ENCODE measurements around the gene PHYH. TPM values are rescaled to one million over a fixed set of nuclear protein-coding genes. Genes with fewer than 3 reads are reported as not detected.

The PHYH gene
- total and polyA plus RNA-seq, 5 donors from 2014 or later, result 10.2 to 13.7 (median 12.0) TPM

DNA sequence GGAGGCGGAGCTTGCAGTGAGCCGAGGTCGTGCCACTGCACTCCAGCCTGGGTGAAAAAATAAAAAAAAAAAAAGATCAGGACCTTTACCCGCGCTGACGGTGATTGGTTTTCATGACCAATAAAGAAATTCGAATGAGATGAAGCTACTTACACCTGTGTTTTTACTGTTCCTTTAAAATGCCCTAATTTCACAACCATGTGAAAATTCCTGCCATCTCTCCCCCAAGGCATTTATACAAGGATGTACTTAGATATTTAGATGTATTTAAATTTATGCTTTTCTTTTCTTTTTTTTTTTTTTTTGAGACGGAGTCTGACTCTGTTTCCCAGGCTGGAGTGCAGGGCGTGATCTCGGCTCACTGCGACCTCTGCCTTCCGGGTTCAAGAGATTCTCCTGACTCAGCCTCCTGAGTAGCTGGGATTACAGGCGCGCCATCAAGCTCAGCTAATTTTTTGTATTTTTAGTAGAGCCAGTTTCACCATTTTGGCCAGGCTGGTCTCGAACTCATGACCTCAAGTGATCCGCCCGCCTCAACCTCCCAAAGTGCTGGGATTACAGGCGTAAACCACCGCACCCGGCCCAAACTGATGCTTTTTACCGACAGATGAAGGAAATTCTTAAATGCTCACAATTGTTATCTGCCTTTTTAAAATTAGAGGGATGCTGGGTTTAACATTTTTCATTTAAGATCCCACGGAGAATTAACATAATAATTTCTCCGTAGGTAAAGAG, 3.1 kb upstream of the PHYH start:
- Mint-ChIP-seq H3K4me1 (peaks cover 5 to 32% (median 12%) of the 10 kb centered on the region in 4 donors), H3K27ac (peak overlapping the region in 2 of 3 donors; percentile 100), H3K27me3 (no peaks in the 10 kb centered on the region), H3K4me3 (peak overlapping the region; percentile 88 to 92 (median 90)), H3K36me3 (peaks cover 7% of the 10 kb centered on the region), H3K9me3 (no peaks in the 10 kb centered on the region)
- DNase-seq (no peak), ATAC-seq (ENCODE audit: low read depth in 2 of 2) (no peak)
- H3K27ac ChIP-seq (ENCODE audit: insufficient read depth, low read length, poor library complexity, severe bottlenecking), result peak overlapping the region; percentile 100
- no peaks in the 10 kb centered on the region for H3K9me3 ChIP-seq (ENCODE audit: control insufficient read depth in 2 of 2, low read length in 2 of 2)
- peaks cover 30% of the 10 kb centered on the region for H3K4me1 ChIP-seq (ENCODE audit: control insufficient read depth, insufficient read depth, low read length, poor library complexity, severe bottlenecking)
- H3K36me3 ChIP-seq (ENCODE audit: control insufficient read depth, insufficient read depth, low read length), result no peaks in the 10 kb centered on the region
- no peaks in the 10 kb centered on the region for H3K27me3 ChIP-seq (ENCODE audit: control insufficient read depth, insufficient read depth, low read length)
- H3K4me3 ChIP-seq (ENCODE audit: low read depth, low read length), result no peak overlapping the region

DNA sequence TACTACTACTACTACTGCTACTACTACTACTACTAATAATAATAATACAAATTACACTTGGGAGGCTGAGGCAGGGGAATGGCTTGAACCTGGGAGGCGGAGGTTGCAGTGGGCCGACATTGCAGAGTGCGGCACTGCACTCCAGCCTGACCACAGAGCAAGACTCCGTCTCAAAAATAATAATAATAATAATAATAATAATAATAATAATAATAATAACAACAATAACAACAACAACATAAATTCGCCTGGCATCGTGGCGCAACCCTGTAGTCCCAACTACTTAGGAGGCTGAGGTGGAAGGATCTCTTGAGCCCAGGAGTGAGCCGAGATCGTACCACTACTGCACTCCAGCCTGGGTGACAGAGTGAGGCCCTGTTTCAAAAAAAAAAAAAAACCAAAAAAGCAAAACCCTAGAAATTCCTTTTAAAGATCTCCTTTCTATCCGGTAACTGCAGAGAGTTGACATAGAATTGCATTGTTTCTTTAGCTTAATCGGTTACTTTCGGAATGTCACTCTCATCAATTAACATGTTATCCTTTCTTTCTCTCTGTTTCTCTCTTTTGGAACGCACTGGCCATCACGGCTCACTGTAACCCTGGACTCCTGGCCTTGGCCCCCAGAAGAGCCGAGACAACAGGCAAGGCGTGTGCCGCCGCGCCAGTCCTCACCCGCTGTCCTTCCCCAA, 972 bp downstream of the PHYH start:
- Mint-ChIP-seq H3K9me3 (no peaks in the 10 kb centered on the region), H3K36me3 (no peaks in the 10 kb centered on the region), H3K27me3 (no peaks in the 10 kb centered on the region), H3K27ac (peak overlapping the region; percentile 76 to 88 (median 80)), H3K4me1 (peaks cover 5 to 29% (median 12%) of the 10 kb centered on the region in 4 donors), H3K4me3 (peak overlapping the region; percentile 84 to 91 (median 88))
- DNase-seq, result no peak
- no peaks in the 10 kb centered on the region for H3K36me3 ChIP-seq (ENCODE audit: control insufficient read depth, insufficient read depth, low read length)
- H3K9me3 ChIP-seq (ENCODE audit: control insufficient read depth in 2 of 2, low read length in 2 of 2), result no peaks in the 10 kb centered on the region
- H3K4me1 ChIP-seq (ENCODE audit: control insufficient read depth, insufficient read depth, low read length, poor library complexity, severe bottlenecking), result peaks cover 30% of the 10 kb centered on the region
- no peaks in the 10 kb centered on the region for H3K27me3 ChIP-seq (ENCODE audit: control insufficient read depth, insufficient read depth, low read length)
- no peak for ATAC-seq (ENCODE audit: low read depth in 2 of 2)
- peak overlapping the region; percentile 57 for H3K4me3 ChIP-seq (ENCODE audit: low read depth, low read length)
- peak overlapping the region; percentile 100 for H3K27ac ChIP-seq (ENCODE audit: insufficient read depth, low read length, poor library complexity, severe bottlenecking)

DNA sequence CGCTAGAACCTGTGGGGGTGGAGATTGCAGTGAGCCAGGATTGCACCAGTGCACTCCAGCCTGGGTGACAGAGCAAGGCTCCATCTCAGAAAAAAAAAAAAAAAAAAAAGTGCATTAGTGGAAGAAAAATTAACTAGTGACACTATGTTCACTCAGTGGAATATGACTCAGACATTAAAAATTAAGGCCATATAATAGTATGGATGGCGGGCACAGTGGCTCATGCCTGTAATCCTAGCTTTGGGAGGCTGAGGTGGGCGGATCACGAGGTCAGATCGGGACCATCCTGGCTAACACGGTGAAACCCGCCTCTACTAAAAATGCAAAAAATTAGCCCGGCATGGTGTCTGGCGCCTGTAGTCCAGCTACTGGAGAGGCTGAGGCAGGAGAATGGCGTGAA, 3.4 kb downstream of the PHYH start:
- H3K27ac ChIP-seq (ENCODE audit: insufficient read depth, low read length, poor library complexity, severe bottlenecking), result no peak overlapping the region
- no peaks in the 10 kb centered on the region for H3K9me3 Mint-ChIP-seq
- ATAC-seq (ENCODE audit: low read depth in 2 of 2), result no peak
- H3K27ac Mint-ChIP-seq, result no peak overlapping the region
- H3K36me3 Mint-ChIP-seq, result peaks cover 14% of the 10 kb centered on the region
- no peaks in the 10 kb centered on the region for H3K27me3 Mint-ChIP-seq
- no peak for DNase-seq
- no peaks in the 10 kb centered on the region for H3K9me3 ChIP-seq (ENCODE audit: control insufficient read depth in 2 of 2, low read length in 2 of 2)
- no peak overlapping the region for H3K4me3 Mint-ChIP-seq
- H3K4me3 ChIP-seq (ENCODE audit: low read depth, low read length), result no peak overlapping the region
- H3K27me3 ChIP-seq (ENCODE audit: control insufficient read depth, insufficient read depth, low read length), result no peaks in the 10 kb centered on the region
- H3K36me3 ChIP-seq (ENCODE audit: control insufficient read depth, insufficient read depth, low read length), result no peaks in the 10 kb centered on the region
- peaks cover 0 to 16% (median 3%) of the 10 kb centered on the region in 4 donors for H3K4me1 Mint-ChIP-seq
- peaks cover 17% of the 10 kb centered on the region for H3K4me1 ChIP-seq (ENCODE audit: control insufficient read depth, insufficient read depth, low read length, poor library complexity, severe bottlenecking)

DNA sequence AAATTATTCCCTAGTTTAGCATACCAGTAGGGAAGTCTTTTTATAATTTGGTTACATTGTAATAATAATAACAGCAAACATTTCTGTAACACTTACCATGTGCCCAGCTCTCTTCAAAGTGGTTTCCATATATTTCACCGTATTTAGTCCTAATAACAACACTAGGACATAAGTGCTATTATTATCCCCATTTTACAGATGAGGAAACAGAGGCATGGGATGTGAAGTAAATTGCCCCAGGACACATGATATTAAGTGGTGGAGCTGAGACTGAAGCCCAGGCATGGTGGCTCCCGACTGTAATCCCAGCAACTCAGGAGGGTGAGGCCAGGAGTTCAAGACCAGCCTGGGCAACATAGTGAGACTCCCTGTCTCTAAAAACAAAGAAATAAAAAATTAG, 5.1 kb downstream of the PHYH start:
- no peaks in the 10 kb centered on the region for H3K9me3 Mint-ChIP-seq
- DNase-seq, result no peak
- no peaks in the 10 kb centered on the region for H3K27me3 ChIP-seq (ENCODE audit: control insufficient read depth, insufficient read depth, low read length)
- no peak overlapping the region for H3K4me3 ChIP-seq (ENCODE audit: low read depth, low read length)
- peaks cover 18% of the 10 kb centered on the region for H3K36me3 Mint-ChIP-seq
- H3K4me3 Mint-ChIP-seq, result no peak overlapping the region
- ATAC-seq (ENCODE audit: low read depth in 2 of 2), result no peak
- H3K27me3 Mint-ChIP-seq, result no peaks in the 10 kb centered on the region
- no peaks in the 10 kb centered on the region for H3K36me3 ChIP-seq (ENCODE audit: control insufficient read depth, insufficient read depth, low read length)
- H3K27ac Mint-ChIP-seq, result no peak overlapping the region
- H3K4me1 Mint-ChIP-seq, result peaks cover 0 to 5% (median 1%) of the 10 kb centered on the region in 4 donors
- H3K9me3 ChIP-seq (ENCODE audit: control insufficient read depth in 2 of 2, low read length in 2 of 2), result no peaks in the 10 kb centered on the region
- H3K4me1 ChIP-seq (ENCODE audit: control insufficient read depth, insufficient read depth, low read length, poor library complexity, severe bottlenecking), result peaks cover 6% of the 10 kb centered on the region
- no peak overlapping the region for H3K27ac ChIP-seq (ENCODE audit: insufficient read depth, low read length, poor library complexity, severe bottlenecking)

DNA sequence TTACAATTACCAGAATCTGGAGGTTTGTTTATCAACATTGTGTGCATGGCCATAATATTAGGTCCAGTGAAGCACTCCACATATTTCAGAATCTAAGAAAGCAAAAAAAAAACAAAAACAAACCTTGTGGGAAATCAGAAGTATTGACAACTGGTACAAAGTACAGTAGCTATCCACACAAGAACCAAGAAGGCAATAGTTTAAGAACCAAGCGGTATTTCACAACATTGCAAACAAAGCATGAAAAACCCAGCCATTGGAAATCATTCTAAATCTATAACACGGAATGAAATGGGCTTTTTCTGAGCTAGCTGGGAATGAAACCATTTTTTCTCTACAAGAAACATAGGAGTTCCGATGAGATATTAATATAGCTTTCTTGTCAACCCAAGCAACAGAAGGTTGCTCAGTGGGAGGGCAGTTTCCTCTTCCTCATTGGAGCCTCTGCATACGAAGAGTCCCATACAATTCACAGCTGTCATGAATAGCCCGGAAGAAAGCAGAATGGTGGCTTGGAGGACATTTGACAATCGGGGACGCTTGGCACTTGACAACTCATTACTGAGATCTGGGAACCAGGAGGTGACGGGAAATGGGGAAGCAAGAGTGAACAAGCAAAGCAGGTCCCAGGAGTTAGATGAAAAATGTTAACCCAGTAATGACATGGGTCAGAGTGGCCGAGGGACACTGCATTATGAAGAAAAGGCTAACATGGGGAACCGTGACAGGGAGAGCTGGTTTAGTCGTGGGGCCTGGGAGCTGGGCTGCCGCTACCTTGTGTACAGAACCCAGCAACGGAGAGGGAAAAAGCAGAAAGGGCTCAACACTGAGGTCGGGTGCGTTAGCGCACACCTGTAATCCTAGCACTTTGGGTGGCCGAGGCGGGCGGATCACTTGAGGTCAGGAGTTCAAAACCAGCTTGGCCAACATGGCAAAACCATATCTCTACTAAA, 7.8 kb downstream of the PHYH start:
- H3K4me1 Mint-ChIP-seq, result peaks cover 0 to 9% (median 0%) of the 10 kb centered on the region in 4 donors
- ATAC-seq (ENCODE audit: low read depth in 2 of 2) (no peak), DNase-seq (no peak)
- Histone ChIP-seq H3K4me1 (ENCODE audit: control insufficient read depth, insufficient read depth, low read length, poor library complexity, severe bottlenecking) (peaks cover 4% of the 10 kb centered on the region), H3K9me3 (ENCODE audit: control insufficient read depth in 2 of 2, low read length in 2 of 2) (no peaks in the 10 kb centered on the region), H3K36me3 (ENCODE audit: control insufficient read depth, insufficient read depth, low read length) (no peaks in the 10 kb centered on the region), H3K4me3 (ENCODE audit: low read depth, low read length) (no peak overlapping the region), H3K27me3 (ENCODE audit: control insufficient read depth, insufficient read depth, low read length) (no peaks in the 10 kb centered on the region), H3K27ac (ENCODE audit: insufficient read depth, low read length, poor library complexity, severe bottlenecking) (no peak overlapping the region)
- H3K27ac Mint-ChIP-seq, result peak overlapping the region in 1 of 3 donors; percentile 44
- no peak overlapping the region for H3K4me3 Mint-ChIP-seq
- H3K36me3 Mint-ChIP-seq, result peaks cover 33% of the 10 kb centered on the region
- H3K9me3 Mint-ChIP-seq, result no peaks in the 10 kb centered on the region
- H3K27me3 Mint-ChIP-seq, result no peaks in the 10 kb centered on the region

DNA sequence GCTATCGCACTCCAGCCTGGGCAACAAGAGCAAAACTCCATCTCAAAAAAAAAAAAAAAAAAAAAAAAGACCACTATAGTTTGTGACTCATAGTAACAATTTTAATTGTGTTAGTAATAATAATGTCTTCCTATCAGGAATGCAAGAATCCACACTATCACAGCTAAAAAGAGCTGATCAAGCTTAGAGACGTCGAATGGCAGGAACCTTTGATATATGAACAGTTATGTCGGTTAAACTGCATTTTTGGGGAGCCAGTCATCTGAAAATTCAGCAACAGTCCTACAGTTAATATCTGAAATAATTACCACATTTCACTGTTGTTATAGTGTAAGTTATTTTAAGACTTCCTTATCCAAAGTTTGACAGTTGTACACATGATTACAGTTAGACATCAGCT, 8.8 kb downstream of the PHYH start:
- Histone ChIP-seq H3K27me3 (ENCODE audit: control insufficient read depth, insufficient read depth, low read length) (no peaks in the 10 kb centered on the region), H3K9me3 (ENCODE audit: control insufficient read depth in 2 of 2, low read length in 2 of 2) (no peaks in the 10 kb centered on the region), H3K27ac (ENCODE audit: insufficient read depth, low read length, poor library complexity, severe bottlenecking) (no peak overlapping the region), H3K4me1 (ENCODE audit: control insufficient read depth, insufficient read depth, low read length, poor library complexity, severe bottlenecking) (peaks cover 4% of the 10 kb centered on the region), H3K4me3 (ENCODE audit: low read depth, low read length) (no peak overlapping the region), H3K36me3 (ENCODE audit: control insufficient read depth, insufficient read depth, low read length) (no peaks in the 10 kb centered on the region)
- ATAC-seq (ENCODE audit: low read depth in 2 of 2) (no peak), DNase-seq (no peak)
- H3K4me1 Mint-ChIP-seq, result peaks cover 0 to 9% (median 0%) of the 10 kb centered on the region in 4 donors
- peak overlapping the region in 1 of 3 donors; percentile 38 for H3K27ac Mint-ChIP-seq
- H3K4me3 Mint-ChIP-seq, result no peak overlapping the region
- no peaks in the 10 kb centered on the region for H3K27me3 Mint-ChIP-seq
- H3K36me3 Mint-ChIP-seq, result peaks cover 39% of the 10 kb centered on the region
- no peaks in the 10 kb centered on the region for H3K9me3 Mint-ChIP-seq

DNA sequence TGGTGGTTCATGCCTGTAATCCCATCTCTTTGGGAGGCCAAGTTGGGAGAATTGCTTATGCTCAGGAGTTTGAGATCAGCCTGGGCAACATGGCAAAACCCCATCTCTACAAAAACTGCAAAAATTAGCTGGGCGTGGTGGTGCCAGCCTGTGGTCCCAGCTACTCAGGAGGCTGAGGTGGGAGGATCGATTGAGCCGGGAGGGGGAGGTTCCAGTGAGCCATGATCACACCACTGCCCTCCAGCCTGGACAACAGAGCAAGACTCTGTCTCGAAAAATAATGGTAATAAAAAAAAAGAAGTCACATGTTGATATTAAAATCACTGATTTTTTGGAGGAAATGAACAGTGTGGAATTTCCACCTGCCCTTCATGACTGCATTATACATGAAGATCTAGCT, 15.8 kb downstream of the PHYH start:
- no peaks in the 10 kb centered on the region for H3K27me3 ChIP-seq (ENCODE audit: control insufficient read depth, insufficient read depth, low read length)
- ATAC-seq (ENCODE audit: low read depth in 2 of 2) (no peak), DNase-seq (no peak)
- H3K9me3 Mint-ChIP-seq, result no peaks in the 10 kb centered on the region
- H3K4me3 ChIP-seq (ENCODE audit: low read depth, low read length), result no peak overlapping the region
- H3K27ac Mint-ChIP-seq, result no peak overlapping the region
- peaks cover 38% of the 10 kb centered on the region for H3K36me3 Mint-ChIP-seq
- H3K4me3 Mint-ChIP-seq, result no peak overlapping the region
- H3K36me3 ChIP-seq (ENCODE audit: control insufficient read depth, insufficient read depth, low read length), result peaks cover 9% of the 10 kb centered on the region
- no peak overlapping the region for H3K27ac ChIP-seq (ENCODE audit: insufficient read depth, low read length, poor library complexity, severe bottlenecking)
- H3K9me3 ChIP-seq (ENCODE audit: control insufficient read depth in 2 of 2, low read length in 2 of 2), result no peaks in the 10 kb centered on the region
- H3K4me1 ChIP-seq (ENCODE audit: control insufficient read depth, insufficient read depth, low read length, poor library complexity, severe bottlenecking), result peaks cover 4% of the 10 kb centered on the region
- H3K4me1 Mint-ChIP-seq, result peaks cover 0 to 9% (median 0%) of the 10 kb centered on the region in 4 donors
- H3K27me3 Mint-ChIP-seq, result no peaks in the 10 kb centered on the region

Measured in CD4-positive, CD25-positive, alpha-beta regulatory T cell (primary cell).